HFFc6 (cell line): ENCODE data around the gene RAD51B. TPM values are rescaled to one million over a fixed set of nuclear protein-coding genes. Genes with fewer than 3 reads are reported as not detected.

Experiments
- DNase-seq: peaks from one replicate; pipeline ENCODE4 v3.0.0-alpha.2; 2018
- H3K27ac Mint-ChIP-seq: 2 replicates; pipeline ENCODE4 v1.8.0; 2020; ENCODE audit warnings: mild to moderate bottlenecking, mixed read lengths
- H3K27me3 Mint-ChIP-seq: 2 replicates; pipeline ENCODE4 v1.8.0; 2021; ENCODE audit warnings: mild to moderate bottlenecking, moderate library complexity, mixed read lengths; ENCODE audit not compliant: insufficient read depth
- H3K36me3 Mint-ChIP-seq: 2 replicates; pipeline ENCODE4 v1.8.0; 2021; ENCODE audit warnings: low read depth, mixed read lengths
- H3K4me1 Mint-ChIP-seq: 2 replicates; pipeline ENCODE4 v1.8.0; 2020; ENCODE audit warnings: low read depth, mixed read lengths
- H3K4me3 Mint-ChIP-seq: 2 replicates; pipeline ENCODE4 v1.8.0; 2020; ENCODE audit warnings: mild to moderate bottlenecking, moderate library complexity, mixed read lengths
- H3K9me3 Mint-ChIP-seq: 2 replicates; pipeline ENCODE4 v1.8.0; 2020; ENCODE audit warnings: mild to moderate bottlenecking, mixed read lengths
- CTCF ChIP-seq: fragments of 200-600 bp; sonication (generic); IDR thresholded peaks from 2 replicates; pipeline ENCODE4 v1.5.0; 2021; ENCODE audit warnings: antibody characterized with exemption, mild to moderate bottlenecking
- total RNA-seq, 6 experiments: library from RNA; stranded (reverse); fragmentation: NEBNext Ultra II Directional; extraction: Animal tissue kit (Norgen Biotek cat#: 25700); gene quantifications; 2 replicates in 1 of 6; 3 replicates in 5 of 6; pipeline ENCODE4 v1.2.3, GENCODE V29; 2021

Gene RAD51B
- total RNA-seq, 6 experiments from 2014 or later = 7.1 to 12.4 (median 9.6) TPM

- no peak overlapping the region for H3K4me3 Mint-ChIP-seq
- no peaks in the 10 kb centered on the region for H3K36me3 Mint-ChIP-seq
- no peak for TF ChIP-seq CTCF
- DNase-seq = no peak
- no peaks in the 10 kb centered on the region; the same call in 1 of the 2 replicates for H3K27me3 Mint-ChIP-seq
- peaks cover 18% of the 10 kb centered on the region for H3K4me1 Mint-ChIP-seq
- H3K27ac Mint-ChIP-seq = no peak overlapping the region
- H3K9me3 Mint-ChIP-seq = no peaks in the 10 kb centered on the region
Observed at GRCh38 chr14:68261092-68261842, 441.7 kb downstream of the RAD51B start.

GRCh38 chr14:68262567-68262966 is 443.0 kb downstream of the RAD51B start:
- H3K27me3 Mint-ChIP-seq = no peaks in the 10 kb centered on the region; the same call in 1 of the 2 replicates
- no peak for TF ChIP-seq CTCF
- no peak for DNase-seq
- no peaks in the 10 kb centered on the region for H3K36me3 Mint-ChIP-seq
- no peak overlapping the region for H3K27ac Mint-ChIP-seq
- peaks cover 13% of the 10 kb centered on the region for H3K4me1 Mint-ChIP-seq
- no peaks in the 10 kb centered on the region for H3K9me3 Mint-ChIP-seq
- no peak overlapping the region for H3K4me3 Mint-ChIP-seq

- peaks cover 15% of the 10 kb centered on the region for H3K4me1 Mint-ChIP-seq
- H3K36me3 Mint-ChIP-seq = no peaks in the 10 kb centered on the region
- no peak overlapping the region for H3K4me3 Mint-ChIP-seq
- no peaks in the 10 kb centered on the region for H3K9me3 Mint-ChIP-seq
- no peaks in the 10 kb centered on the region; the same call in 1 of the 2 replicates for H3K27me3 Mint-ChIP-seq
- H3K27ac Mint-ChIP-seq = no peak overlapping the region
- no peak for TF ChIP-seq CTCF
- no peak for DNase-seq
Observed at GRCh38 chr14:68263563-68264259, 444.1 kb downstream of the RAD51B start.

GRCh38 chr14:68264260-68264569 is 444.6 kb downstream of the RAD51B start:
- TF ChIP-seq CTCF = no peak
- H3K36me3 Mint-ChIP-seq = no peaks in the 10 kb centered on the region
- no peaks in the 10 kb centered on the region for H3K9me3 Mint-ChIP-seq
- peaks cover 20% of the 10 kb centered on the region for H3K4me1 Mint-ChIP-seq
- no peak for DNase-seq
- H3K4me3 Mint-ChIP-seq = no peak overlapping the region
- no peak overlapping the region for H3K27ac Mint-ChIP-seq
- H3K27me3 Mint-ChIP-seq = no peaks in the 10 kb centered on the region; the same call in 1 of the 2 replicates

- no peak overlapping the region for H3K4me3 Mint-ChIP-seq
- no peak overlapping the region for H3K27ac Mint-ChIP-seq
- no peaks in the 10 kb centered on the region for H3K9me3 Mint-ChIP-seq
- peaks cover 27% of the 10 kb centered on the region for H3K4me1 Mint-ChIP-seq
- no peak for TF ChIP-seq CTCF
- no peaks in the 10 kb centered on the region for H3K27me3 Mint-ChIP-seq
- no peak for DNase-seq
- H3K36me3 Mint-ChIP-seq = no peaks in the 10 kb centered on the region
Observed at GRCh38 chr14:68266998-68267397, 447.4 kb downstream of the RAD51B start.
